K562 (cell line): ENCODE results near the gene PNRC1. TPM values are rescaled to one million over a fixed set of nuclear protein-coding genes. Genes with fewer than 3 reads are reported as not detected.

Experiments
- ATAC-seq: fragments of 200-7000 bp; cut with Tn5 transposase; 3 replicates; pipeline ENCODE4 v1.9.1; 2020; ENCODE audit warnings: moderate library complexity
- BruUV-seq: library from RNA; stranded (reverse); fragments of 400-500 nt; replicated peaks from 2 replicates; lab custom pipeline; 2021; lab: Mats Ljungman, UMichigan
- CTCF ChIA-PET: fragments of 300-600 bp; formaldehyde crosslinking; extraction: SDS; loops from one replicate; lab custom pipeline; 2021; ENCODE audit warnings: low intra/inter-chr PET ratio; lab: Yijun Ruan, JAX
- POLR2A ChIA-PET: fragments of 300-600, 350-650 bp; sonication (Branson Sonifier 250); formaldehyde crosslinking; extraction: SDS; loops from one replicate; lab custom pipeline; 2021; ENCODE audit warnings: antibody characterized with exemption, inconsistent platforms; lab: Yijun Ruan, JAX
- DNase-seq, 4 experiments: peaks; one replicate each; pipeline versions ENCODE4 v3.0.0 to v3.0.0-alpha.2; 2011 to 2018; ENCODE audit warnings: low spot score in 3 of 4, mixed read lengths in 3 of 4; ENCODE audit errors: extremely low read depth in 1 of 4
- FAIRE-seq: peaks from 2 replicates; lab custom pipeline; 2011; peaks lifted over from hg19 to GRCh38; lab: Jason Lieb, UNC
- H2AFZ ChIP-seq: 2 replicates; pipeline ENCODE4 v1.6.0; 2011; ENCODE audit warnings: low read depth, low read length, control low read depth, inconsistent platforms
- H3K27ac ChIP-seq: fragments of 200-600 bp; 3 replicates; pipeline ENCODE4 v1.8.0; 2011; ENCODE audit warnings: low read depth, mild to moderate bottlenecking, control low read depth, inconsistent platforms, low read length, moderate library complexity, mixed read lengths; ENCODE audit errors: extremely low read depth
- H3K27me3 ChIP-seq, 2 experiments: fragments of 300-600 bp in 1 of 2; 2 replicates in 1 of 2; 3 replicates in 1 of 2; pipeline versions ENCODE4 v1.6.0 to v1.8.0; 2011; ENCODE audit warnings: inconsistent platforms in 2 of 2, low read length in 2 of 2, mild to moderate bottlenecking in 1 of 2, mixed read lengths in 1 of 2, moderate library complexity in 1 of 2; ENCODE audit not compliant: control insufficient read depth in 2 of 2, insufficient read depth in 2 of 2
- H3K36me3 ChIP-seq: fragments of 300-600 bp; 3 replicates; pipeline ENCODE4 v1.8.0; 2011; ENCODE audit warnings: mild to moderate bottlenecking, low read length, inconsistent platforms; ENCODE audit not compliant: control insufficient read depth, insufficient read depth
- H3K4me1 ChIP-seq, 2 experiments: fragments of 200-600 bp in 1 of 2; replicated peaks in 1 of 2; 2 replicates in 1 of 2; 3 replicates in 1 of 2; pipeline versions ENCODE4 v1.5.1 to v1.8.0; 2011; ENCODE audit warnings: inconsistent platforms in 2 of 2, low read length in 2 of 2, mild to moderate bottlenecking in 1 of 2, mixed read lengths in 1 of 2, moderate library complexity in 1 of 2; ENCODE audit not compliant: control insufficient read depth in 2 of 2, insufficient read depth in 2 of 2
- H3K4me2 ChIP-seq: 2 replicates; pipeline ENCODE4 v1.6.1; 2011; ENCODE audit warnings: low read length, control low read depth, inconsistent platforms, mixed read lengths; ENCODE audit not compliant: insufficient read depth
- H3K4me3 ChIP-seq: fragments of 200-600 bp; sonication (generic), shearing (Covaris generic); 2 replicates; pipeline ENCODE4 v1.5.1; 2016; ENCODE audit warnings: control low read depth, inconsistent platforms
- H3K79me2 ChIP-seq: fragments of 200-600 bp; 3 replicates; pipeline ENCODE4 v1.8.0; 2011; ENCODE audit warnings: low read length, inconsistent platforms; ENCODE audit not compliant: control insufficient read depth, insufficient read depth
- H3K9ac ChIP-seq, 2 experiments: 2 replicates each; pipeline versions ENCODE4 v1.6.0 to v1.6.1; 2011; ENCODE audit warnings: low read depth in 2 of 2, low read length in 2 of 2, control low read depth in 1 of 2, inconsistent platforms in 1 of 2, mild to moderate bottlenecking in 1 of 2, mixed read lengths in 1 of 2; ENCODE audit not compliant: insufficient read depth in 1 of 2
- H3K9me1 ChIP-seq: one replicate; pipeline ENCODE4 v1.6.0; 2011; ENCODE audit warnings: inconsistent platforms, mild to moderate bottlenecking, low read length, moderate library complexity; ENCODE audit not compliant: control insufficient read depth, insufficient read depth
- H3K9me3 ChIP-seq: replicated peaks from 2 replicates; pipeline ENCODE4 v1.5.1; 2011; ENCODE audit warnings: low read depth, low read length, inconsistent platforms; ENCODE audit not compliant: control insufficient read depth, insufficient read depth
- H4K20me1 ChIP-seq: replicated peaks from 2 replicates; pipeline ENCODE4 v1.6.1; 2011; ENCODE audit warnings: low read length, inconsistent platforms, mixed read lengths; ENCODE audit not compliant: control insufficient read depth, insufficient read depth
- CEBPG ChIP-seq, 3 experiments: fragments of 200-800 bp in 1 of 3; sonication (Bioruptor generic) in 1 of 3; sonication (generic) in 1 of 3; formaldehyde crosslinking in 1 of 3; IDR thresholded peaks in 2 of 3; conservative IDR thresholded peaks in 1 of 3; 2 replicates each; pipeline versions ENCODE4 v1.6.1 to v1.8.0; 2016 to 2022; ENCODE audit warnings: missing compliant biosample characterization in 2 of 3, missing genetic modification characterization in 2 of 3, mild to moderate bottlenecking in 1 of 3, missing genetic modification reagents in 1 of 3
- POLR2G ChIP-seq: fragments of 200-400 bp; formaldehyde crosslinking; IDR thresholded peaks from 2 replicates; pipeline ENCODE4 v1.6.1; 2017; ENCODE audit warnings: low read depth, mild to moderate bottlenecking, antibody characterized with exemption, low read length, moderate library complexity
- TFE3 ChIP-seq: fragments of 450-650 bp; formaldehyde crosslinking; IDR thresholded peaks from 2 replicates; pipeline ENCODE4 v1.4.0; 2020; ENCODE audit warnings: mild to moderate bottlenecking, mixed read lengths
- YY1 ChIP-seq, 3 experiments: IDR thresholded peaks; 2 replicates each; pipeline ENCODE4 v1.6.1; 2011; ENCODE audit warnings: low read length in 2 of 3, mild to moderate bottlenecking in 2 of 3, moderate library complexity in 2 of 3, borderline replicate concordance in 1 of 3, control low read depth in 1 of 3, low read depth in 1 of 3; ENCODE audit not compliant: insufficient read depth in 3 of 3, insufficient replicate concordance in 2 of 3, control insufficient read depth in 1 of 3, insufficient read length in 1 of 3; ENCODE audit errors: extremely low read depth in 1 of 3
- ZBTB33 ChIP-seq: sonication (generic); formaldehyde crosslinking; IDR thresholded peaks from 2 replicates; pipeline ENCODE4 v1.8.1; 2023; ENCODE audit warnings: mild to moderate bottlenecking, missing genetic modification reagents
- ZNF586 ChIP-seq: fragments of 450-650 bp; formaldehyde crosslinking; conservative IDR thresholded peaks from 2 replicates; pipeline ENCODE4 v1.4.0; 2020; ENCODE audit warnings: mild to moderate bottlenecking, moderate library complexity
- WGBS: fragments of 100-300 bp; shearing (Covaris generic); methylation state at CpG from one replicate; pipeline ENCODE4 v1.1.6; 2016; ENCODE audit warnings: low coverage, mixed read lengths; ENCODE audit not compliant: insufficient coverage; ENCODE audit errors: missing lambda C conversion rate; 5-methylcytosine and 5-hydroxymethylcytosine counted together
- in situ Hi-C: fragments of 300-500 bp; cut with MboI; formaldehyde crosslinking; loops from 4 replicates; pipeline ENCODE4 v1.15.0; 2018; ENCODE audit warnings: inconsistent platforms, mixed read lengths
- intact Hi-C: fragments of 100-400 bp; cut with micrococcal nuclease; formaldehyde crosslinking; loops from 2 replicates; pipeline ENCODE4 v1.14.2; 2022
- polyA plus RNA-seq, 8 experiments: library from polyadenylated mRNA; depleted of rRNA in 4 of 8; stranded (reverse) in 5 of 8; unstranded in 3 of 8; fragments of >200 nt; fragmentation: Nextera tagmentation in 2 of 8; fragmentation: Illumina TruSeq in 1 of 8; extraction: Ambion mirVana in 2 of 8; extraction: Trizol in 1 of 8; gene quantifications; 2 replicates each; pipeline versions ENCODE4 v1.2.1 to v1.2.3, GENCODE V29; 2011 to 2014; ENCODE audit warnings: inconsistent platforms in 1 of 8, missing spikeins in 1 of 8
- total RNA-seq, 7 experiments: library from RNA; depleted of rRNA in 6 of 7; stranded (reverse); fragments of >200 nt in 6 of 7; fragmentation: Illumina TruSeq in 2 of 7; extraction: Trizol in 2 of 7; gene quantifications; 2 replicates each; pipeline versions ENCODE4 v1.2.1 to v1.2.3, GENCODE V29; 2011 to 2021; ENCODE audit warnings: low replicate concordance in 1 of 7

The PNRC1 gene
- total and polyA plus RNA-seq, 9 of the 15 experiments (the other 6 are each of a cell fraction or from before 2014, with no cell fraction given) = 1.2 to 10.8 (median 6.5) TPM

- no peaks in the 10 kb centered on the region for H3K9me1 ChIP-seq
- H3K27me3 ChIP-seq = no peaks in the 10 kb centered on the region
- intact Hi-C loops = no loop called here
- ChIA-PET POLR2A (interaction anchor here (0.6 kb wide), 1 partner anchor 68 kb away, joined by 3 read pairs; no protein-coding TSS in a partner anchor), CTCF (no interaction called here)
- no peak overlapping the region for H3K9ac ChIP-seq
- ATAC-seq = no peak
- 49% methylated on average over 10 of the region's 12 CpGs for WGBS
- no peak overlapping the region for H3K27ac ChIP-seq
- BruUV-seq = no TSS peak
- H3K9me3 ChIP-seq = no peaks in the 10 kb centered on the region; the same call in 1 of the 2 replicates
- H3K4me1 ChIP-seq = no peaks in the 10 kb centered on the region; a peak in 1 of 5 replicates
- H3K36me3 ChIP-seq = no peaks in the 10 kb centered on the region
- FAIRE-seq = no peak
- no peaks in the 10 kb centered on the region for H4K20me1 ChIP-seq
- H3K4me3 ChIP-seq = no peak overlapping the region
- H2AFZ ChIP-seq = no peak overlapping the region
- no peaks in the 10 kb centered on the region for H3K79me2 ChIP-seq
- H3K4me2 ChIP-seq = no peak overlapping the region
- in situ Hi-C loops = no loop called here
- no peak for DNase-seq
- TF ChIP-seq ZBTB33 (CRISPR knock-in tag) (0 out of 2 replicates have a peak, but pooled peaks have one; percentile 20), CEBPG (CRISPR knock-in tag; IDR thresholded peaks at IDR 0.05) (no peak), CEBPG (tag; conservative IDR thresholded peaks at IDR 0.05 in 1 of 2, IDR thresholded peaks at IDR 0.05 in 1 of 2) (no peak), YY1 (IDR thresholded peaks at IDR 0.05; ENCODE audit: borderline replicate concordance in 1 of 3, control insufficient read depth in 1 of 3, extremely low read depth in 1 of 3, insufficient read depth in 3 of 3, insufficient read length in 1 of 3, insufficient replicate concordance in 2 of 3, low read depth in 1 of 3, low read length in 2 of 3) (peak in 1 of 3 experiments; percentile 60), ZNF586 (no peak), POLR2G (no peak), TFE3 (CRISPR knock-in tag) (no peak)
These were observed 21.3 kb upstream of the PNRC1 start for GRCh38 chr6:89059227-89059626.
